GM19452 (cell line): Measurements from ENCODE around the gene ADD2.
"Not testable (repeated sequence)": the region's sequence is repeated elsewhere in the genome, so short reads cannot be mapped to it uniquely, and the experiment has no call there.

Experiments used
- ATAC-seq: cut with Tn5 transposase; IDR thresholded peaks from one replicate; pipeline ENCODE4 v1.9.1; 2021; ENCODE audit not compliant: unreplicated experiment

Gene ADD2

DNA sequence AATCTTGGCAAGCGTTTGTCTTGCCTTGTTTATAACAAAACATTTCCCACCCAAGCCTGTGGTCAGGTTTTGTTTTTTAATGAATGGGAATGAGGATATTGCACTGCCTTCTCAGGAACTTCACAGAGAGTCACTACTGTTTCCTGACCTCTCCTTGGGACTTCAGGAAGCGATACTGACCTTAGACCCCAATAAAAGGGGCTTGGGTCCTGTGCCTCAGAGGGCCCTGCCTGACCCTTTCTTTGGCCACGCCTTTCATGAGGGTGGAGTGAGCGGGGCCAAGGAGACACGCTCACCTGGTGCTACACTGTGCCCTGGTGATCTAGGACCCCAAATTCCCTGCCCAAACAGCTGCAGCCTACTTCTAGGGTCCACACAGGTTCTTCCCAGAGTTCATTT, 121.6 kb downstream of the ADD2 start:
- ATAC-seq: no peak

DNA sequence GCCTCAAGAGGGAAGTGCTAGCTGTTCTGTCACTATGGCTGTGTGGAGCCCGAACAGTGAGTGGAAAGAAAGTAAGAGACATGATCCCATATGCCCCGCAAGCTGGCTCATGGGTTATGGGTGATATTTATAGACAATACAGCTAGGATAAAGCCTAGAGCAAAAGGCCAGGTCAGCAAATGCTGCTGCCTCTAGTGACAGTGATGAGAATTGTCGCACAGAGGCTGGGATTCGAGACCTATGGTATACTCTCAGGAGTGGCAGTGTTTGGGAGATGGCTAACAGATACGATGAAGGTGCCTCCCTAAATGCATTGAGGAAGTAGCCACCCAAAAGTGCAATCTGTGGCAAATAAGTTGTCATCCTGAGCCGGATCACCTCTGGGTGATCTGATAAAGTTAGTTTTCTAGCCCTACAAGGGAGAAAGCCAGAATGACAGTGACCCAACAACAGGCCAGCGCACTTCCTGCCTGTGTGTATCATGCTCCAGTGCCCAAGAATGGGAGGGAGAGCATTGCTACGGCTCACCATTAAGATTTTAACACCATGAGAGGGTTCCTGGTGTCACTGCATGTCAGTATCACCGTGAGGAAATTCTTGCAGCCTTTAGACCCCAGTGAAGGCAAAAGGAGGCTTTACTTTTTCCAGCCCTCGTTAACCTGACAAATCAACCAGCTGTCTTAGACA, 122.1 kb downstream of the ADD2 start:
- ATAC-seq: no peak

DNA sequence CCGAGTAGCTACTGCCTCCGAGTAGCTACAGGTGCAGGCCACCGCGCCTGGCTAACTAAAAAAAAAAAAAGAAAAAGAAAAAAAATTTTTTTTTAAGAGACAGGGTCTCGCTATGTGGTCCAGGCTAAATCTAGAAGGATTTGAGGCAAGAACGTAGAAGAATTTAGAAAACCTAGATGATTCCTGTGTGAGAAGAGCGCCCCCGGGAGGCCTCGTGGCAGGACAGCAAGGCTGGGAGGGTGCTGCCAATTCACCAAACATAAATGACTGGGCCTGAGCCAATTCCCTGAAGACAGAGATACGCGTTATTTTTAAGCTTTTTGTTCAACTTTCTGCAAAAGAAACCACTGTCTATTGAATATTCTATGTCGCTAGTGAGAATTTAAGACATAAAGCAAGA, 124.3 kb downstream of the ADD2 start:
- ATAC-seq: no peak

DNA sequence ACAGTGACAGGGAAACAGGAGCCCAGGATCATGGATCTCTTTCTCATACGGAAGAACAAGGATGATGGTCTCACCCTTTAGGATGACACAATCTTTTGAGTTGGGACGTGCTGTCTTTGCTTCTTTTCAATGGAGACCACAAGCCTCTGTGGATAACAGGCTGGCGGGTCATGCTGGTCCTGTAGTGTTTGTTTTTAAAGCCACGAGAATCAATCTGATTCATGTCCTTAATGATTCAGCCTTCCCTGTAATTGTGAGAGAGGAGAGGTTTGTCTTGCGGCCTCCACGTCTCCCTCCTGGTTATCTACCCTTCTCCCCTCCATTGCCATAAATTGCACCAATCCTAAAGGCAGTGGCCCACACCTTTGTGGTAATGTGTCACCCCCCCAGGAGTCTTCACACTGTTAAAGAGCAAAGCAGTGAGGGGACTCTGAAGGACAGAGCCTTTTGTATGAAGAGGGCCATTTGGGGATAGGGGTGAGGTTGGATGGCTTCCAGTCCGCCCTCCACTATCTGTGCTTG, 126.7 kb downstream of the ADD2 start:
- ATAC-seq: no peak

DNA sequence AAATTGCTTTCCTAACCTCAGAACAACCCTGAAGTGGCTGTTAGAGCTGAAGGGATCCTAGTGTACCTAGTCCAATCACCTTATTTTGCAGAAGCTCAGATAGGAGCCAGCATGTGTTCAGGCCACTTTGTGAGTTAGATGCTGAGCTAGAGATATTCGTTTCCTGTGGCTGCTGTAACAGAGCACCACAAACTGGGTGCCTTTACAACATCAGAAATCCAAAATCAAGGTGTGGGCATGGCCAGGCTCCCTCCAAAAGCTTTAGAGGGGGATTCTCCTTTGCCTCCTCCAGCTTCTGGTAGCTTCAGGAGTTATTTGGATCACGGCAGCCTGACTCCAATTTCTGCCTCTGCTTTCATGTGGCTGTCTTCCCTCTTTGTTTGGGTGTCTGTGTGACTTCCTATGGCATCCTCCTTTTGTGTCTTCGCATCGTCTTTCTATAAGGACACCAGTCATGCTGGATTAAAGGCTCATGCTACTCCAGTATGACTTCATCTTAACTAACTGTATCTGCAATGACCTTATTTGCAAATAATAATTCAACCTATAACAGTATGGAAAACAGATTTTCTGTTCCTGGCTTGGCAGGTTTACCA, 128.1 kb downstream of the ADD2 start:
- no peak for ATAC-seq

DNA sequence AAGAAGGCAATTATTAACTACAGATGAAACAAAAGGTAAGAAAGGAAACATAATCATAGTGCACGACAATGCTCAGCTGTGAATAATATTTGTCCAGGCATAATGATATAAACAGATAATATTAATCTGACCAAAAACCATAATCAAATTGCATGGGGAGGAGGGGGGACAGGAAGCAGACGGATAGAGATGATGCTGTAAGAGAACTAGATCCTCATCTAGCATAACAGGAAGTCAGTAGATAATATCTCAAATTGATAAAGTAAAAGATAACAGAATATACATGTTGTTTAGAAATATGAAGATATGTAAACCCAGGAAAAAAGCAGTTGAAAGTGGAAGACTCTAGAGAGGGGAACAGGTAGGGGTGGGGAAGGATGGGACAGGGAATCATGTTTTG, 129.4 kb downstream of the ADD2 start:
- no peak for ATAC-seq

DNA sequence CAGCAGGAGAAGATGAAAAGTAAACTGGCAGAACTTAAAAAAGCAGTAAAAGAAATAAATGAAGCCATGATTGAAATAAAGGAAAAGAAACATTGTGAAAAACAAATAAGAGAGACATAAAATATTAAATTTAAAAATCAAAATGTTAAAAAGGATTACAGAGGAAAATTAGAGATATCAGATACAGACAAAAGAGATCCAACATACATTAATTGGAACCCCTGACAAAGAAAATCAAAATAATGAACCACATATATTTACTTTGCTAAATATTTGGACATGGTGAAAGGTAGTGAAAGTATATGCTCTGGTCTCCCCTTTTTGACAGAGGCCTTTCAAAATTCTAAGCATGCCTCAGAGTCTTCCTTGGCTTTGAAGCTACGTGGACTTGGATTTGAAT, 134.5 kb downstream of the ADD2 start:
- no peak for ATAC-seq

DNA sequence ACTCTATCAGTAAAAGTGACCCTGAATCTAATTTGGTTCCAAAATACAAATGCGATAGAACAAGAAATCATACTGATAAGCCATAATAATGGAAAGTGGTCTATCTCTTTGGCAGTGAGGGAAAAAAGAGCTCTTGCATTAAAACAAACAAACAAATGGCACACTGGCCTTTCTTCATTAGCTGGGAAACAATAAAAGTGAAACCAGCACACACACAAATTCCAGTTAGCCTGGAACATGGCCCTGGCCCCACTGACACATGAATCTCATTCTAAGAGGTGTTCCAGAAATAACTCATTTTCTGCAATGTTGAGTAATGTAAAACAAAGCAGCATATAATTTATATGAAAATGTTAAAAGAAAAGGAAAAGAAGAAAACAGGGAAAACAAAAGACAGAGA, 135.0 kb downstream of the ADD2 start:
- ATAC-seq: no peak

DNA sequence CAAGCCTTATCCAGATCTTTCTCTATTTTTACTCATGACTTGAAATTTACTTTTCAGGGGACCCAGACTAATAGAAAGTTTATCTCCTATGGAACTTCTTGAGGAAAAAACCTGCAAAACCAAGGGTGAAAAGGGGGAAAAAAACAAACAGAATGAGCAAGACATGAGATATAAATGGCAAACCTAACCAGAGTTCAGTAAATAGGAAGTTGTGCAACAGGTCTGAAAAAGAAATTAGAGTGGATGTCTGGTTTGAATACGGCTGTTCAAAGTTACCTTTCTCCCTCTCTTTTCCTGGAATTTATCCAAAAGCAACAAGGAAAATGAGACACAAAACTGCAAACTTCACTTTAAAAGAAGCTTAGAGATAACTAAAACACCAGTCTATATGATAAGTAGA, 135.6 kb downstream of the ADD2 start:
- no peak for ATAC-seq

DNA sequence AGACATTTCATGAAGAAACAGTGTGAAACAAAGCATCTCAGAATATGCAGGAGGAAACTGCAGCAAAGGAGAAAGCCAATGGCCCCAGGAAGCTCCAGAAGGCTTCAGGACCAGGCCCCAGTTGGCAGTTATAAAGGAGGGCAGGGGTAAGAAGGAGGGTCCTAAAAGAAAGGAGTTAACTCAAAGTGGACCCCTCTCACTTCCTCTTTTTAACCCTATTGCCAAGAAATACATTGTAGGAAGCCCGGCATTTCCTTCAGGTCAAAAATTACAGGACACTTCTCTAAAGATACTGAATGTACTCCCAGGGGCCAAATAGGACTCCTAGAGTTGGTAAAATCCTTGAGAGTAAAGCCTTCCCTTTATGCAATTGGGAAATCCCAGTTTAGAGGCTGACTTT, 137.2 kb downstream of the ADD2 start:
- no peak for ATAC-seq

DNA sequence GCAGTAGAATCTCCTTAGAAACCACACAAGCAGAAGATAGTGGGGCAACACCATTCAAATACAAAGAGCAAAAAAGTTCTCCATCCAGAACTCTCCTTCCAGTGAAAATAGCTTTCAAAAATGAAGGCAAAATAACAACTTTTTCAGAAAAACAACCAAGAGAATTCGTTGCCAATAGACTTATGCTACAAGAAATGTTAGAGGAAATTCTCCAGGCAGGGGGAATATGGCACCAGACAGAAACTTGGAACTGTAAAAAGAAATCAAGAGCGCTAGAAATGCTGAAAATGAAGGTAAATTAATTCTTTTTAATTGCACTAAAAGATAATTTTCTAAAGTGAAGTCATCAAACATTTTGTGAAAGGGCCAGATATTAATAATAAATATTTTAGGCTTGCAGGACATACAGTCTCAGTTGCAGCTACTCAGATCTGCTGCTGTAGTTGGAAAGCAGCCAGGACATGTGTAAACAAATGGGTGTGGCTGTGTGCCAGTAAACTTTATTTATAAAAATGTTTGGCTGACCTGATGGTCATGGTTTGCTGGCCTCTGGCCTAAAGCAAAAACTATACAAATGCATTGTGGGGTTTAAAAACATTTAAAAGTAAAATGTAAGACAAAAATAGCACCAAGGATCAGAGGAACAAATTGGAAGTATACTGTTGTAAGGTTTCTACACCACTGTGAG, 140.6 kb downstream of the ADD2 start:
- ATAC-seq: no peak

DNA sequence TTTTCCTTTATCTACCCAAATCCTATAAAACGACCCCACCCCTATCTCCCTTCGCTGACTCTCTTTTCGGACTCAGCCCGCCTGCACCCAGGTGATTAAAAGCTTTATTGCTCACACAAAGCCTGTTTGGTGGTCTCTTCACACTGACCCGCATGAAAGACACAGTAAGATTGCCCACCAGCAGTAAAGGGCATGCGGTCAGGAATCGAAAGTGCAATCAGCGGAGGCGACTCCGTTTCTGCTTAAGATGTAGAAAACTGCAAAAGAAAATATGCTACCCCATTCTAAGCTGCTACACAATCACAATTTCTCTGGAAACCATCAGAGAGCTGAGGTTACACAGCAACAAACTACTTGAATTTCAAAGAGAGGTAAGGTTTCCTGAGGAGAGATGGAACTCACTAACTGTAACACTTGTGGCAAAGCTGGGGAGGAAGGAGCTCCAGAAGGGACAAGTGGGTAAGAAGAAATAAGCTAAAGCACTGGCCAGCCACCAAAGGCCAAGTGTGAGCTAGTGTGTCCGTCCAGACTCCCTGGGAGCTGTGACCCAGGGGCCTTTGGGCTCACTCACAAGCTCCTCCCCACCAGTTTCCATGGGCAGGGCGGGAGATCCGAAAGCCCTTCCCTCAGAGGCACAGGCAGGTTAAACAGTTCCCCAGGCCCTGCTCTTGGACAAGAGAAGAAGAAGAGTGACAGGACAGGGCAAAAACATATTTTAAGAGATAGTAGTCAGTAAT, 141.6 kb downstream of the ADD2 start:
- ATAC-seq: no peak

DNA sequence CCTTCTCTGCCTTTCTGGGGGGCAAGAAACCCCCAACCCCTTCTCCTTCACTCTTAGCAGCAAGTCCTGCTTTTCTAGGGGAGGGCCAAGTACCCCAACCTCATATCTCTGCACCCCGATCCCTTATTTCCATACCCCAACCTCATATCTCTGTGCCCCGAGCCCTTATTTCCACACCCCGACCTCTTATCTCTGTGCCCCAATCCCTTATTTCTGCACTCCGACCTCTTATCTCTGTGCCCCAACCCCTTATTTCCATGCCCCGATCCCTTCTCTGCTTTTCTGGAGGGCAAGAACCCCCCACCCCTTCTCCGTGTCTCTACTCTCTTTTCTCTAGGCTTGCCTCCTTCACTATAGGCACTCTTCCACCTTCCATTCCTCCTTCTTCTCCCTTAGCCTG, 146.5 kb downstream of the ADD2 start:
- ATAC-seq: not testable (repeated sequence)

DNA sequence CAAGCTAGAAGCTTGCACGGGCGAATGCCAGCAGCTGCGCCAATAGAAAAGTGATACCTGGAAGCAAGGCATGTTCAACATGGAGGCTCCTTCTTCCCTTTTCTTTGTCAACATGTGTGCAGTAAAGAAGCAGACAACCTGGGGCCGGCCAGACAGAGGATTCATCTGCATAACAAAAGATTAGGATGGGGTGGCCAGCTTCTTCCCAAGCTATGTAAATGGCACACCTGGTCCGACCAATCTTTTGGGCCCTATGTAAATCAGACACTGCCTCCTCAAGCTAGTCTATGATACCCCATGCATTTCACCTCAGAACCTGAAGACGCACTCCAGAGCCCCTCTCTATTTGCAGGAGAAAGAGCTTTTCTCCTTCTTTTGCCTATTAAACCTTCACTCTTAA, 148.0 kb downstream of the ADD2 start:
- ATAC-seq: no peak

DNA sequence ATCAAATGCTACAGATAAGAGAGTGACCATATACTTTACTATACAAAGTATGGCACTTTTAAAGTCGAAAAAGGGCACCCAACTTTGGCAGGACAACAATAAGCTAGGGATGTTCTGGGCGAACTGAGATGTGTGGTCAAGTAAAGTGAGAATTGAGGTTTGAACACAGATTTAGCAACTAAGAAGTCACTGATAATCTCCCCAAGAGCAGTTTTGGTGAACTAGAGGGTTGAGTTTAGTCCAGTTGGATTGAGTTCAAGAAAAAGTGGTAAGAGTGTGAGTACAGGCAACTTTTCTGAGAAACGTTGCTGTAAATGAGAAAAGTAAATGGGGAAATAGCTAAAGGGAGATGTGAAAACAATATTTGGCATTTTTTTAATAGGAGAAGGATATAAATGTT, 148.8 kb downstream of the ADD2 start:
- ATAC-seq: no peak

DNA sequence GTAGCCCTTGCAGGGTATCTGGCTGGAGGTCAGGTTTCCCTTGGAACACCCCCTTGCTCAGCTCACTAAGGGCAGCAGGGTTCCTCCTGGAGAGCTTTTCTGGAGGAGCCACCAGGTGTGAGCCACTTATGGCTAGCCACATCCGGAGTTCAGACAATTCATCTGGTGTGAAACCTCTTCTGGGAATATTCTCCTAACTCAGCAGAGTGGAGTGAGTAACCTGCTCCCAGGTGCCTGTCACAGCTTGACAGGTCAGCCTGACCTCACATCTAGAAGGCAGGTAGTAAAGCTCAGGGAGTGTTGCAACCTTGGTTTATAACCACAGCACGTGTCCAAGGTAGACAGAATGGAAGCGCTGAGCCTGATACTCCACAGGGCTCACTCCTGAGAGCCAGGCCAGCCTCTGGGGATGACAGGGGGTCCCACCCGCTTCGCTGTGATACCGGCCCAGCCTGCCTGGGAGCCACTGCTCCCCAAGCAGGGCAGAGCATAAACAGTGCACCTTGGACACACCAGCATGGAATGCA, 151.8 kb downstream of the ADD2 start:
- ATAC-seq: no peak

DNA sequence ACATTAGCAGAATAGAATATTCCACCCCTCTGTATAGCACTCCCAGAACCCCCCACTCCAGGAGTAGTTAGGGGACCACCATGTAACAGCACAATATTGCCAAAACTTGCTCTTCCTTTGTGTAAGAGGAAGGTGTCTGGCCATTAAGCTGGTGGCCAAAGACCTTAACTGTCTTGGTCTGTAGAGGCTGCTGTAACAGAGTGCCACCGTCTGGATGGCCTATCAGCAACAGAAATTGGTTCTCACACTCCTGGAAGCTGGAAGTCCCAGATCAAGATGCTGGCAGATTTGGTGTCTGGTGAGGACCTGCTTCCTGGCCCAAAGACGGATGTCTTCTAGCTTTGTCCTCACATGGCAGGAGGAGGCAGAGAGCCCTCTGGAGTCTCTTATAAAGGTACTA, 152.8 kb downstream of the ADD2 start:
- ATAC-seq: no peak

DNA sequence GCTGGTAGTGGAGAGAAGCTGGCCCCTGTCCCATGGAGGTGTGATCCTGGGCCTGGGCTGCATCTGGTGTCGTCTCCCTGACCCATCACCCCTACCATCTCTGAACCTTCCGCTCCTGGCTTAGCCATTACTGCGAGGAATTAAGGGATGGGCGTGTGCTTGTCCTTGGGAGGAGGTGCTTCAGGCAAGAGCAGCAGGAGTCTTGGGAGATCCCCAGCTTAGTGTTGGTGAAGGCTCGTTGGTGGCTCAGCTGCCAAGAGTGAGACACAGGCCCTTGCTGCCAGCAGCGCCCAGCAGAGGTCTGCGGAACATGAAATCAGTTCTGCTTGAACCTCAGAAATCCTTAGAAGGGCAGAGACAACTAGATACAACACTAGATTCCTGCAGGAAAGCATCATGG, 154.5 kb downstream of the ADD2 start:
- ATAC-seq: no peak

DNA sequence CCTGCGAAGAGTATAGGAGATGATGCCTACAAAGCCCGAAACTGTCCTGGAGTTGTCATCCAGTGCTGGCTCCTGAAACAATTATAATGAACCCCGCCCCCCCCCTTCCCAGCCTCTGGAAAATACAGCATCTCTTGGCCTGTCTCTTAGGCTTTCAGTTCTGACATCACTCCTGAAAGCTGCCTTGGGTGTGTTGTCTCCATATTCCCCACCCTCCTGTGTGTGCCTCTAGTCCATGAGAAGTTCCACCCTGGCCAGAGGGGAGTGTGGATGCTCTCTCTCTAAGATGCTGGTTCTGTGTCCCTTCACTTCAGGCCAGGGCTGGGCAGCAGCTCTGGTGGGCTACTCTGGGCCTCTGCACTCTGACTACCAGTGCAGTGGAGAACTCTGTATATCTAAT, 155.4 kb downstream of the ADD2 start:
- ATAC-seq: no peak

DNA sequence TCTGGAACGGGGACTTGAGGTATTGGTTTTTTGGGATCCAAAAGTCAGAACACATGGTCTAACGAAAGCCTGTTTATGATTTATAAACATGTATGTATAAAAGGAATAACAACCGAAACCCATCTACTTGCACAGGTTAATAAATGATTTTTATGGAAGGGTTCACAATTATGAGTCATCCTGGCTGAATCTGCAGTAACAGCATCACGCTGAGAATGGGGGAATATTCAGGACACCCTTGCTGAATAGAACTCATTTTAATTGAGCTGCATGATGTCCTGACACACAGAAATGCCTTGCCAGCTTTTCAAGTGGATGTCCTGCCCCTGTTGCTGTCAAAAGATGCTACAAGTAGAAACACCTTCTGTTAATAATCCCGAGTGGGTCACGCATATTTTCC, 159.6 kb downstream of the ADD2 start:
- ATAC-seq: no peak

DNA sequence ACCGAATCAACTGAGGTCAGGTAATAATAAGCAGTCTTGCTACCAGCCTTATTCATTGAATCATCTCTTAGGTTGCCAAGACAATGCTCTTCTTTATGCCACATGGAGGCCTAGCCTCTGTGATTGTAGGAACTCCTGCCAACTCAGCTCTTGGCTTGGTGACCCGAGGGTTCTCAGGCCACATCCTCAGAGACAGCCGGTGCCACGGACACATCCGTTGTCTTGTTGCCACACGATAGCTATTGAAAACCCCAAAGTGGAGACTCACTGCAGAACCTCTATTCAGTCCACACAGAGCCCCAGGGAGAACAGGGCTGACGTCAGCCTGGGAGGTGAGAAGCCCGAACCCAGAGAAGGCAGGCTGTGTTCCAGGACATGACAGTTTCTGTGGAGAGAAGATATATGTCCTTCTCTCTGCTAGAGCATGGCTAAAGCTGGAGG, 160.9 kb downstream of the ADD2 start:
- ATAC-seq: no peak
